Measurements from ENCODE around the gene TSPEAR. TPM values are rescaled to one million over a fixed set of nuclear protein-coding genes. Genes with fewer than 3 reads are reported as not detected.

Gene TSPEAR
- polyA plus RNA-seq, 1 donor: 0.13 TPM

- DNase-seq (ENCODE audit: low read depth): no peak
Observed at GRCh38 chr21:44741921-44742320, 30.5 kb upstream of the TSPEAR start.

DNA sequence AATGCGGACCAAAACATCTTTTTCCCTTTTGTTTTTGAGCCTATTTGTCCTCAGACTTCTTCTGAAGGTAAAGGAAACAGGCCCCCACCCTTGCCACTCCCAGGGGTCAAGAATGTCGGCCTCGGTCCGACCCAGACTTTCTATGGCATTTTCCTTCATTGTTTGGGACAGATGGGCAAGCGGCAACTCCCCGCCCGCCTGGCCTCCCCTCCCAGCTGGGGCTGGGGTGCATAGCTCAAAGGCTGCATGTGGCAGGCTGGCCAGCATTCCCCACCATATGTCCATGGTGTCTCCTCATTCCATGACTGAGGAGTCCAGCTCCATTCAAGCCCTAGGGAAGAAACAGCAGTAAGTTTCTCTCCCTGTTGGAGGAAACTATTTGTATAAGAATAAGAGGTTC lies 29.4 kb upstream of the TSPEAR start:
- DNase-seq (ENCODE audit: low read depth): no peak

GRCh38 chr21:44739316-44739715 lies 27.9 kb upstream of the TSPEAR start:
- no peak for DNase-seq (ENCODE audit: low read depth)

- DNase-seq (ENCODE audit: low read depth): no peak
Observed at GRCh38 chr21:44738621-44739020, 27.2 kb upstream of the TSPEAR start.

DNA sequence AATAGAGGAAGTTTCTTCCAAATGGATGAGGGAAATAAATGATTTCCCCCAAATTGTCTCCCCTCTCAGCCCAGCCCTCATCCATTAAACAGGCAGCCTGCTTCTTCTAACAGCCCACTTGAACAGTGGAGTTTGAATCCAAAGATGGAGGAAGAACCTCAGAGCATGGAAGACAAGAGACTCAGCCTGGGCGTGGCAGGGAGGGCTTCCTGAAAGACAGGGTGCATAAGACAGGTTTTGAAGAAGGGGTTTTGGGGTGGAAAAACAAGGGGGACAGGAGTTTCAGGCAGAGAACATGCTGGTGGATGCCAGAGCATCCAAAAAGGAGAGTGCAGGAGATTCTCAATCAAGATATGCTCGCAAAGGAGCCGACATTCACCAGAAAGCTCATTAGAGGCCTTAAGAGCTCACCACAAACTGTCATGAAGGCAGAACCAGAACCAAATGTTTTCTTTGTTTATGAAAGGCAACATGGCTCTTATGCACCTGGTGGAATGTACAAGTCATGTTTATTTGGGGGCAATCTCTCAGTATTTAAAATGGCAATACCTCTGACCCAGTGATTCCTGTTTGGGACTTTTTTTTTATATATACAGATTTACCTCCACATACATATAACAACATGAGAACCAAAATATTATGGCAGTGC lies 26.5 kb upstream of the TSPEAR start:
- DNase-seq (ENCODE audit: low read depth): no peak

- no peak for DNase-seq (ENCODE audit: low read depth)
Observed at GRCh38 chr21:44736291-44737004, 25.1 kb upstream of the TSPEAR start.

GRCh38 chr21:44735821-44736220 lies 24.4 kb upstream of the TSPEAR start:
- no peak for DNase-seq (ENCODE audit: low read depth)

DNA sequence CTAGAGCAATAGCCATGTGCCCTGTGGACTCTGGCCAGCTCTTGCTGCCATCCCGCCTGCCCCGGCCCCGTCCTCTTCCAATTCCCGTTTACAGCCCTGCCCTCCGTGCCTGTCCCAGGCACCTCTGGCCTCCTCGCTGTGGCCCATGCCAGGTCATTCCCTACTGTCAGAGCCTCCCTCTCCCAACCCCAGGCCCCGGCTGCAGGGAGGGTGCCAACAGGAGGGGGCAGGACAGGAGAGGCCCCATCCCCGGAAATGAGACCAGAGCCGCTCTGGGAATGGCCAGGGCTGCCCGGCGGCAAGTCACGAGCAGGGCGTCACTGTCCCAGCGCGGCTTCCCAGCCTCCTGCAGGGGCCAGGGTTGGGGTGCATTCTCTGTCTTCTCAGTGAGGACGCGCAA lies 23.5 kb upstream of the TSPEAR start:
- DNase-seq (ENCODE audit: low read depth): no peak

DNA sequence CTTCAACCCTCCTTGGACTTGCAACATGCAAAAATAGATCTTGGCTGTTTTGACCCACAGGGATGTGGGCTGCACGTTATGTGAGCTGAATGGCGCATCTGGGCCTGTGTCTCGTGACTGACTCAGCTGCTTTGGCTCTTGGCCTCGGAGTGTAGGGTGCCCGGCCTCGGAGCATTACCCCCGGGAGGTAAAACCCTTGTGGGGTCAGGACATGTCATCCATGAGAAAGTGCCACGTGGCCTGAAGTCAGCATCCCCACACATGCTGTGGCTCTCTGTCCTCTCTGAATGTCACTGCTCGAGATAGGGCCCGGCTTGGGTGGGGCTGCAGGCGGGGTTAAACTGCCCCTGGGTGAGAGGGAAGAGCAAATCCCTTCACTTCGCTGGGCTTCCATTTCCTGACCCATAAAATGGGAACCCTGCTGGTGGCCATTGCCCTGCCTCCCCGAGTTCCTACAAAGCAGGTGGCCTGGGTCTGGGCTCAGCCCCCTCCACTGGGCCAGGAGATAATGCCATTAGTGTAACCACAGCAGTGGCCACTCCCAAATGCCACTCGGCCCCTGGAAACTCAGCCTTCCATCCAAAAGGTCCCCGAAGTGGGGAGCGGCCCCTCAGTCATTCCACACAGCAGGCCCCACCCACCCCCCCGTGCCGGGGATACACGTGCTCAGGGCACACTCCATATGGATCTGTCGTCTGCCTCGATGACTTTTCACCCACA lies 22.8 kb upstream of the TSPEAR start:
- no peak for DNase-seq (ENCODE audit: low read depth)

- no peak for DNase-seq (ENCODE audit: low read depth)
Observed at GRCh38 chr21:44732956-44733355, 21.6 kb upstream of the TSPEAR start.

- DNase-seq (ENCODE audit: low read depth): no peak
Observed at GRCh38 chr21:44732263-44732662, 20.9 kb upstream of the TSPEAR start.

DNA sequence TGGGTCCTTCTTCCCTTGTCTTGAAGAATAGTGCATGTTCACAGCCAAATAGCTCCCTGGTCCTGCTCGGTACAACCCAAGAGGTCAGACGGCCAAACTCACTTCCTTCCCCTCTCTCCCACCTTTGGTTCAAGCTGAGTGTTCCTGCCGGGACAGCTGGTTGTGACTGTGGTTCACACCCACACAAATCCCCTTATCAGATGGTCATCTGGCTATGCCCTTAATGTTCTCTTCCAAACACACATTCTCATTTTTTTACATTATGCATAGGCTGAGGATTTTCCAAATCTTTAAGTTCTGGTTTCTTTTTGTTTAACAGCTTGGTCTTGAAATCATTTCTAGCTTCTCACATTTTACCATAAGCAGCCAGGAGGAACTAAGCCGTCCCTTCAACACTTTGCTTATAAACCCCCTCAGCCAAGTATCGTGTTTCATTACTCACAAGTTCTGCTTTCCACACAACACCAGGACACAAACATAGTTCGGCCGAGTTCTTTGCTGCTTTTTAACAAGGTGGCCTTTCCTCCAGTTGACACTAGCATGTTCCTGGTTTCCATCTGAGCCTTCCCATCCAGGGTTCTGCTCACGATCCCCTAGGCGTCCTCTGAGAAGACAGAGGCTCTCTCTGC lies 19.7 kb upstream of the TSPEAR start:
- DNase-seq (ENCODE audit: low read depth): no peak

GRCh38 chr21:44730028-44730395 lies 18.6 kb upstream of the TSPEAR start:
- no peak for DNase-seq (ENCODE audit: low read depth)

- DNase-seq (ENCODE audit: low read depth): no peak
Observed at GRCh38 chr21:44729336-44730027, 18.1 kb upstream of the TSPEAR start.

GRCh38 chr21:44728716-44729115 lies 17.3 kb upstream of the TSPEAR start:
- no peak for DNase-seq (ENCODE audit: low read depth)

DNA sequence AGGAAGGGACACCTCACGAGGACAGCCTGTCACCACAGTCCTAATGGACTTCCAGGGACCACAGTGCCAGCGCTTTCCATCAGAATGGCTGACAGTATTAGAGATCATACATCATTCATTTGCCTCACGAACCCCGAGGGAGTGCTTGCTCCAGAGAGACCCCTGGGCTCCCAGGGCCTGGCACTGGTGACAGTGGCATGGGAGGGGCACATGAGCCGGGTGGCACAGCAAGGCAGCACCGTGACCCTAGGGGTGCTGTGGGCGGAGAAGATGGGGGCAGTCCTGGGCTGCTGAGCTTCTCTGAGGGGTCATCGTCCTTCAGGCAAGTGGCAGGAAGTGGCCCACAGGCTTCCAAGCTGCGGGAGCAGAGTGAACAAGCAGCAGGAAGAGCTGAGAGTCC lies 16.4 kb upstream of the TSPEAR start:
- DNase-seq (ENCODE audit: low read depth): no peak

DNA sequence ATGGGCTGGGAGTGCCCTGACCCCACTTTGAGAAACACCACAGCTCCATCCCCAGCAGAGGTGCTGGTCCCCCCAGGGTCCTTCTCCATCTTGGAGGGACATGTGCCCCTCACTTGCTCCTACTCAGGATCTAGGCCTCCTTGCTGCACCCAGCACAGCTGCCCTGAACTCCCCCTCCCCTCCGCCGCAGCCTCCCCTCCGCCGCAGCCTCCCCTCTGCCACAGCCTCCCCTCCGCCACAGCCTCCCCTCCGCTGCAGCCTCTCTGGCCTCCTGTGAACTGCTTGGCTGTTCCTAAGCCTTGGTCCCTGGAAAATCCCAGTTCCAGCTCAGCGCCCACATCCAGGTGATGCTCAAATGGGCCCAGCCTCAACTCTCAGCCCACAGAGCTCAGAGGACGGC lies 15.9 kb upstream of the TSPEAR start:
- no peak for DNase-seq (ENCODE audit: low read depth)

GRCh38 chr21:44726826-44727225 lies 15.5 kb upstream of the TSPEAR start:
- no peak for DNase-seq (ENCODE audit: low read depth)

GRCh38 chr21:44724926-44725325 lies 13.6 kb upstream of the TSPEAR start:
- DNase-seq (ENCODE audit: low read depth): no peak

DNA sequence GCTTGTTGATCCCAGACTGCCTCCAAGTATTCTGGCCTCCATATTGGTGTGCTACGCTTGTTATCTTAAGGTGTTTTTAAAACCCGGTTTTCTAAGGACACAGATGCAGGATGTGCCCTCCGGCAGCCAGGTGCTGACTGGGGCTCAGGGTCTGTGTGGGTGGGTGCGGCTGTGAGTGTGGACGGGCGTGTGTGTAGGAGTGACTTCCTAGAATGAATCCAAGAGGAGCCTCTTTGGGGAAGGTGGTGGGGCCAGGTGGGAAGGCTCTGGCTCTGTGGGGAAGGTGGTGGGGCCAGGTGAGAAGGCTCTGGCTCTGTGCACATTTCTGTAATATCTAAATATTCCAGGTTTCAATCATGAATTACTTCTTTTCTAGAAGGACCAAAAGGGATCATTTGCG lies 12.8 kb upstream of the TSPEAR start:
- DNase-seq (ENCODE audit: low read depth): no peak

DNA sequence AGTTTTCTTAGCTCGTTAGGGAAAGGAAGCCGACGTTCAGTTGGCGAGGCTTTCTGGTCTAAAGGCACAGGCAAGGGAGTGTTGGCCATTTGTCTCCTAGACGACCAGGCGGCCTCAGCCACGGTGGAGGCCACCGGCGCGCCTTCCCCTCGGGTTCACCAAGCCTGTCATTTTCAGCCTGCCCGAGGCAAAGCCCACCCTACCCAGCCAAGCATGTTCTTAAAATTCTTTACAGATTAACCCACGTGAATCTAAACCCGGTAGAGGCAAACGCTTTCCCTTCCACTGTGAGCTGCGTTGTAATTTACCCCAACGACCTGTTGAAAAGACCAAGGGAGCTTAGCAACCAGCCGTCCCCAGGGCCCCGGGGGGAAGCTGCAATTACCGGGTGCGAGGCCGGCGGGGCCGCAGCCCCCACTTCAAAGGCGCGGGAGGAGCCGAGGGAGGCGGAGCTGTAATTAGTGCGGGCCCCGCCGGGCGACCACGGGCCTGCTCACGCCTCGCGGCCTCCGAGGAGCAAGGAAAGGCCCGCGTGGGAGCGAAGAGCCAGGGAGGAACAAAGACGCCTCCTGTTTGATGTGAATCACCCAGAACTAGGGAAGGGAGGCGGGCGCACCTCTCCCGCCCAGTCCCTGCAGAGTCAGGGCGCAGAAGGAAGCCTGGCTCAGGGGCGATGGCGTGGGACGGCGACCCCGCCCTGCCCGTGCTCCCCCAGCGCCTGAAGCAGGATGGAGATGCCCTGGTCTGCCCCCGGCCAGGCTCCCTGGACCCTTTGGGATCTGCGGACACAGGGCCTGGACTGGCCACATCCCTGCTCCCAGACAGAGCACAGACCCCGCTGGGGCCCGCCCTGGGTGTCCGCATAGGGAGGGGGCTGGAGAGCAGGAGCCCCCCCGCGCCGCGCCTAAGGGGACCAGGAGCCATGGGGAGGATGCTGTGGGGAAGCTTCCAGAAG lies 12.1 kb upstream of the TSPEAR start:
- no peak for DNase-seq (ENCODE audit: low read depth)
